ENCODE data around the gene NXPE3.
A peak's percentile ranks its signal among the peaks of the same experiment; 100 is the strongest.

The NXPE3 gene

GRCh38 chr3:101781166-101781565 lies 2.2 kb downstream of the NXPE3 start:
- Histone ChIP-seq H3F3A (ENCODE audit: insufficient read depth) (peaks cover 9% of the 10 kb centered on the region; the same call in 1 of the 2 replicates), H3K4me2 (ENCODE audit: low read depth, low read length, poor library complexity, severe bottlenecking) (peak overlapping the region; percentile 94), H3K9me3 (ENCODE audit: insufficient read depth, low read length) (no peaks in the 10 kb centered on the region), H4K20me1 (ENCODE audit: low read depth, low read length) (no peaks in the 10 kb centered on the region), H3K9me2 (replicated peaks; ENCODE audit: insufficient read depth, low read length) (no peaks in the 10 kb centered on the region), H3K4me3 (ENCODE audit: insufficient read depth, low read length, poor library complexity, severe bottlenecking) (peak overlapping the region; percentile 77), H2AFZ (ENCODE audit: low read depth, low read length, severe bottlenecking) (no peak overlapping the region), H3K9ac (ENCODE audit: low read length) (peak overlapping the region; percentile 74), H3K27me3 (ENCODE audit: low read length) (no peaks in the 10 kb centered on the region), H3K27ac (ENCODE audit: low read depth, low read length) (no peak overlapping the region), H3K79me2 (ENCODE audit: insufficient read depth, low read length) (peaks cover 26% of the 10 kb centered on the region), H3K36me3 (ENCODE audit: low read length) (peaks cover 12% of the 10 kb centered on the region; the same call in 1 of the 2 replicates)
- TF ChIP-seq, protein P1, sequence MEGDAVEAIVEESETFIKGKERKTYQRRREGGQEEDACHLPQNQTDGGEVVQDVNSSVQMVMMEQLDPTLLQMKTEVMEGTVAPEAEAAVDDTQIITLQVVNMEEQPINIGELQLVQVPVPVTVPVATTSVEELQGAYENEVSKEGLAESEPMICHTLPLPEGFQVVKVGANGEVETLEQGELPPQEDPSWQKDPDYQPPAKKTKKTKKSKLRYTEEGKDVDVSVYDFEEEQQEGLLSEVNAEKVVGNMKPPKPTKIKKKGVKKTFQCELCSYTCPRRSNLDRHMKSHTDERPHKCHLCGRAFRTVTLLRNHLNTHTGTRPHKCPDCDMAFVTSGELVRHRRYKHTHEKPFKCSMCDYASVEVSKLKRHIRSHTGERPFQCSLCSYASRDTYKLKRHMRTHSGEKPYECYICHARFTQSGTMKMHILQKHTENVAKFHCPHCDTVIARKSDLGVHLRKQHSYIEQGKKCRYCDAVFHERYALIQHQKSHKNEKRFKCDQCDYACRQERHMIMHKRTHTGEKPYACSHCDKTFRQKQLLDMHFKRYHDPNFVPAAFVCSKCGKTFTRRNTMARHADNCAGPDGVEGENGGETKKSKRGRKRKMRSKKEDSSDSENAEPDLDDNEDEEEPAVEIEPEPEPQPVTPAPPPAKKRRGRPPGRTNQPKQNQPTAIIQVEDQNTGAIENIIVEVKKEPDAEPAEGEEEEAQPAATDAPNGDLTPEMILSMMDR (IDR thresholded peaks at IDR 0.05; ENCODE audit: insufficient read depth, low read length, poor library complexity, severe bottlenecking): no peak
- no peak for TF ChIP-seq EZH2phosphoT487 (conservative IDR thresholded peaks at IDR 0.05; ENCODE audit: low read length)

- no peaks in the 10 kb centered on the region for H3K27me3 ChIP-seq (ENCODE audit: low read length)
- H3K9ac ChIP-seq (ENCODE audit: low read length): no peak overlapping the region
- H3K9me3 ChIP-seq (ENCODE audit: insufficient read depth, low read length): no peaks in the 10 kb centered on the region
- peaks cover 25% of the 10 kb centered on the region for H3K79me2 ChIP-seq (ENCODE audit: insufficient read depth, low read length)
- TF ChIP-seq EZH2phosphoT487 (conservative IDR thresholded peaks at IDR 0.05; ENCODE audit: low read length): no peak
- TF ChIP-seq, protein P1 (IDR thresholded peaks at IDR 0.05; ENCODE audit: insufficient read depth, low read length, poor library complexity, severe bottlenecking): no peak
- no peak overlapping the region for H2AFZ ChIP-seq (ENCODE audit: low read depth, low read length, severe bottlenecking)
- no peak overlapping the region for H3K27ac ChIP-seq (ENCODE audit: low read depth, low read length)
- no peak overlapping the region for H3K4me3 ChIP-seq (ENCODE audit: insufficient read depth, low read length, poor library complexity, severe bottlenecking)
- no peak overlapping the region for H3K4me2 ChIP-seq (ENCODE audit: low read depth, low read length, poor library complexity, severe bottlenecking)
- H3K9me2 ChIP-seq (replicated peaks; ENCODE audit: insufficient read depth, low read length): no peaks in the 10 kb centered on the region
- H3K36me3 ChIP-seq (ENCODE audit: low read length): peaks cover 36% of the 10 kb centered on the region
- H3F3A ChIP-seq (ENCODE audit: insufficient read depth): peaks cover 3% of the 10 kb centered on the region; the same call in 1 of the 2 replicates
- H4K20me1 ChIP-seq (ENCODE audit: low read depth, low read length): no peaks in the 10 kb centered on the region
Observed at GRCh38 chr3:101784855-101785613, 6.0 kb downstream of the NXPE3 start.

DNA sequence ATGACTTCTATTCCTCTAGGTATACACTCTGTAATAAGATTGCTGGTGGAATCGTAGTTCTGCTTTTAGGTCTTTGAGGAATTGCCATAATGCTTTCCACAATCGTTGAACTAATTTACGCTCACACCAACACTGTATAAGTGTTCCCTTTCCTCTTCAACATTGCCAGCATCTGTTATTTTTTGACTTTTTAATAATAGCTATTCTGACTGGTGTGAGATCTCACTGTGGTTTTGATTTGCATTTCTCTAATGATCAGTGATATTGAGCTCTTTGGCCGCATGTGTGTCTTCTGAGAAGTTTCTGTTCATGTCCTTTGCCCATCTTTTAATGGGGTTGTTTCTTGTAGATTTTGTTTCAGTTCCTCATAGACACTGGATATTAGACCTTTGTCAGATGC lies 12.8 kb downstream of the NXPE3 start:
- H2AFZ ChIP-seq (ENCODE audit: low read depth, low read length, severe bottlenecking): no peak overlapping the region
- H4K20me1 ChIP-seq (ENCODE audit: low read depth, low read length): no peaks in the 10 kb centered on the region
- H3K4me3 ChIP-seq (ENCODE audit: insufficient read depth, low read length, poor library complexity, severe bottlenecking): no peak overlapping the region
- H3K36me3 ChIP-seq (ENCODE audit: low read length): peaks cover 78% of the 10 kb centered on the region
- peak overlapping the region; percentile 53 for H3K27ac ChIP-seq (ENCODE audit: low read depth, low read length)
- H3K4me2 ChIP-seq (ENCODE audit: low read depth, low read length, poor library complexity, severe bottlenecking): peak overlapping the region; percentile 25
- H3F3A ChIP-seq (ENCODE audit: insufficient read depth): peaks cover 7% of the 10 kb centered on the region; the same call in 1 of the 2 replicates
- H3K79me2 ChIP-seq (ENCODE audit: insufficient read depth, low read length): peaks cover 47% of the 10 kb centered on the region
- H3K9me3 ChIP-seq (ENCODE audit: insufficient read depth, low read length): peaks cover 4% of the 10 kb centered on the region; the same call in 1 of the 2 replicates
- no peaks in the 10 kb centered on the region for H3K27me3 ChIP-seq (ENCODE audit: low read length)
- TF ChIP-seq, protein P1 (IDR thresholded peaks at IDR 0.05; ENCODE audit: insufficient read depth, low read length, poor library complexity, severe bottlenecking): no peak
- TF ChIP-seq EZH2phosphoT487 (conservative IDR thresholded peaks at IDR 0.05; ENCODE audit: low read length): no peak
- H3K9me2 ChIP-seq (replicated peaks; ENCODE audit: insufficient read depth, low read length): no peaks in the 10 kb centered on the region
- no peak overlapping the region for H3K9ac ChIP-seq (ENCODE audit: low read length)
